Measurements from ENCODE around the gene CGGBP1.

- TF ChIP-seq CTCF (IDR thresholded peaks at IDR 0.05), result peak; percentile 78
- no peak for TF ChIP-seq EZH2 (IDR thresholded peaks at IDR 0.05; ENCODE audit: borderline replicate concordance, insufficient read depth, low read depth, low read length, poor library complexity, severe bottlenecking)
Observed at GRCh38 chr3:88003115-88003755, 55.6 kb downstream of the CGGBP1 start.
